Measurements from ENCODE around the gene SCN5A. TPM values are rescaled to one million over a fixed set of nuclear protein-coding genes. Genes with fewer than 3 reads are reported as not detected.

SCN5A gene
- total RNA-seq, 1 experiment from 2014 or later, result 11.5 TPM

DNA sequence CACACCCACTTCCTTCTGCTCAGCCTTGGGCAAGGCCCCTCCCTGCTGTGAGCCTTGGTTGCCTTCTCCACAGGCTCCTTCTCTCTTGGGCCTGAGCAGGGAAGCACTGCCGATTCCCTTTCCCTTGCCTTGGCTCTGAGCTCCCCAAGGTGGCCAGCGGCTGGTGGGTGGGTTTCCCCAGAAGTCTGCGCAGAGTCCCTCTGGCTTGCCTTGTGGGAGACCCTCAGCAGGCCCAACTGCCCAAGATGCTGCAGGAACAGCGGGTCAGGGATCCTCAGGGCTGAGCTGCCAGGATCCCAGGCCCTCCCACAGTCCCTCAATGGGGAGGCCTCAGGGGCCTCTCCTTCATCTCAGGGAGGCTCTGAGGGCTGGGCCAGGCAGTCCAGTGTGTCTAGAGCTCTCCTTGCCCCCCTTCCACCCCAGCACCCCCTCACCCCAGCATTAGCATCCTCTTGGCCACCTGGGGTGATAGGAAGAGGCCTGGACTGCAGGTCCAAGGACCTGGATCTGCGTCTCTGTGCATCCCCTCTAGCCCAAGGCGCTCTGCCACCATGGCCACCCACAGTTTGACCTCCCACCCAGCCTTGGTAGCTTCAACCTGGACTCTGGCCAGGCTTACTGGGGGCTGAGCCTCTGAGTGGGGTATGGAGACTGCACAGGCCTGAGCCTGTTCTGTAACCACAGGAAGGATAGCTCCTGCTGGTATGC, 84.7 kb downstream of the SCN5A start:
- ATAC-seq (no peak), DNase-seq (ENCODE audit: low read depth, low spot score) (no peak)
- Histone ChIP-seq H3K4me2 (ENCODE audit: low read length) (no peak overlapping the region), H2AFZ (ENCODE audit: low read depth, low read length, poor library complexity, severe bottlenecking) (no peak overlapping the region), H3K9me2 (ENCODE audit: insufficient read depth) (no peaks in the 10 kb centered on the region), H3K4me1 (ENCODE audit: control insufficient read depth in 1 of 2, insufficient read depth in 2 of 2, low read length in 2 of 2) (no peaks in the 10 kb centered on the region), H3K36me3 (ENCODE audit: control insufficient read depth in 1 of 2, insufficient read depth in 2 of 2, low read length in 2 of 2) (no peaks in the 10 kb centered on the region), H3K27me3 (ENCODE audit: insufficient read depth, low read length) (no peaks in the 10 kb centered on the region), H3K27ac (ENCODE audit: low read depth, low read length) (no peak overlapping the region), H3K9ac (ENCODE audit: low read length) (no peak overlapping the region), H3K79me2 (ENCODE audit: insufficient read depth, low read length) (no peaks in the 10 kb centered on the region), H4K20me1 (ENCODE audit: insufficient read depth) (no peaks in the 10 kb centered on the region), H3K4me3 (replicated peaks in 1 of 2; ENCODE audit: low read depth in 1 of 2, low read length in 2 of 2) (no peak overlapping the region), H3K9me3 (ENCODE audit: control insufficient read depth in 1 of 2, insufficient read depth in 1 of 2, low read depth in 1 of 2, low read length in 2 of 2) (no peaks in the 10 kb centered on the region)
- TF ChIP-seq EZH2 (IDR thresholded peaks at IDR 0.05) (no peak), EZH2phosphoT487 (IDR thresholded peaks at IDR 0.05; ENCODE audit: borderline replicate concordance) (no peak), CBX3 (IDR thresholded peaks at IDR 0.05; ENCODE audit: low read depth) (no peak), POLR2AphosphoS5 (IDR thresholded peaks at IDR 0.05; ENCODE audit: low read depth, low read length) (no peak), TCF7L2 (IDR thresholded peaks at IDR 0.05; ENCODE audit: borderline replicate concordance, extremely low read depth, insufficient read depth, insufficient read length) (no peak), YY1 (IDR thresholded peaks at IDR 0.05; ENCODE audit: extremely low read depth, insufficient replicate concordance, low read depth, low read length) (no peak), CTCF (IDR thresholded peaks at IDR 0.05 in 2 of 3, conservative IDR thresholded peaks at IDR 0.05 in 1 of 3; ENCODE audit: borderline replicate concordance in 1 of 3, insufficient read depth in 1 of 3, low read depth in 2 of 3, low read length in 2 of 3) (no peak), EGR1 (IDR thresholded peaks at IDR 0.05; ENCODE audit: low read depth) (no peak), RAD21 (IDR thresholded peaks at IDR 0.05; ENCODE audit: low read depth) (no peak), FOSL1 (IDR thresholded peaks at IDR 0.05; ENCODE audit: low read depth) (no peak), ZNF274 (IDR thresholded peaks at IDR 0.05; ENCODE audit: low read depth, low read length) (no peak), ELF1 (IDR thresholded peaks at IDR 0.05; ENCODE audit: borderline replicate concordance, low read depth) (no peak), SP1 (IDR thresholded peaks at IDR 0.05; ENCODE audit: low read depth) (no peak), REST (IDR thresholded peaks at IDR 0.05; ENCODE audit: low read depth) (no peak), ZFX (IDR thresholded peaks at IDR 0.05) (no peak)
- TF ChIP-seq, protein P1, sequence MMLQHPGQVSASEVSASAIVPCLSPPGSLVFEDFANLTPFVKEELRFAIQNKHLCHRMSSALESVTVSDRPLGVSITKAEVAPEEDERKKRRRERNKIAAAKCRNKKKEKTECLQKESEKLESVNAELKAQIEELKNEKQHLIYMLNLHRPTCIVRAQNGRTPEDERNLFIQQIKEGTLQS (IDR thresholded peaks at IDR 0.05), result no peak
- TF ChIP-seq, protein P2, sequence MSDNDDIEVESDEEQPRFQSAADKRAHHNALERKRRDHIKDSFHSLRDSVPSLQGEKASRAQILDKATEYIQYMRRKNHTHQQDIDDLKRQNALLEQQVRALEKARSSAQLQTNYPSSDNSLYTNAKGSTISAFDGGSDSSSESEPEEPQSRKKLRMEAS (IDR thresholded peaks at IDR 0.05), result no peak
- no TSS peak for BruUV-seq (replicated peaks)
- ChIA-PET CTCF (no interaction called here), POLR2A (no interaction called here), RAD21 (ENCODE audit: low non-redundant PET in 1 of 2, low total read pairs in 2 of 2, uncharacterized antibody in 2 of 2, unreplicated experiment in 2 of 2) (no interaction called here)
- intact Hi-C loops (cut with micrococcal nuclease), result no loop called here
